Upper lobe of right lung (tissue), 1 donor: ENCODE data around the gene USP5. TPM values are rescaled to one million over a fixed set of nuclear protein-coding genes. Genes with fewer than 3 reads are reported as not detected.

Experiments used
- total RNA-seq: library from RNA; stranded (reverse); fragmentation: NEBNext Ultra II Directional; extraction: Animal tissue kit (Norgen Biotek cat#: 25700); gene quantifications from one replicate; pipeline ENCODE4 v1.2.1, GENCODE V29; 2021
- donor health status: DM: no; HTN: yes; CAD: no; lungs with severe emphysema.

Gene USP5
- total RNA-seq, 1 donor from 2014 or later: 63.9 TPM

Other genes starting within 250 kb of the USP5 start
- 160 TPM for gene CHD4, start 244.8 kb upstream of the USP5 start, total RNA-seq
- gene LPAR5, start 216.2 kb upstream of the USP5 start, total RNA-seq: 2.5 TPM
- 3.8 TPM for gene ACRBP, start 204.7 kb upstream of the USP5 start, total RNA-seq
- 38.0 TPM for gene ING4, start 189.0 kb upstream of the USP5 start, total RNA-seq
- 53.6 TPM for gene ZNF384, start 162.8 kb upstream of the USP5 start, total RNA-seq
- 0.20 TPM for gene PIANP, start 151.3 kb upstream of the USP5 start, total RNA-seq
- 57.9 TPM for gene COPS7A, start 128.1 kb upstream of the USP5 start, total RNA-seq
- 118 TPM for gene MLF2, start 99.0 kb upstream of the USP5 start, total RNA-seq
- gene PTMS, start 85.8 kb upstream of the USP5 start, total RNA-seq: 323 TPM
- 1.5 TPM for gene LAG3, start 79.6 kb upstream of the USP5 start, total RNA-seq
- 67.6 TPM for gene CD4, start 62.6 kb upstream of the USP5 start, total RNA-seq
- gene GPR162, start 30.3 kb upstream of the USP5 start, total RNA-seq: 17.1 TPM
- 9.7 TPM for gene P3H3, start 23.7 kb upstream of the USP5 start, total RNA-seq
- gene GNB3, start 11.2 kb upstream of the USP5 start, total RNA-seq: 0.32 TPM
- 1.1 TPM for gene CDCA3, start 864 bp upstream of the USP5 start, total RNA-seq
- gene TPI1, start 15.4 kb downstream of the USP5 start, total RNA-seq: 280 TPM
- 30.2 TPM for gene SPSB2, start 21.2 kb downstream of the USP5 start, total RNA-seq
- 13.3 TPM for gene LRRC23, start 52.7 kb downstream of the USP5 start, total RNA-seq
- 41.8 TPM for gene ENO2, start 62.4 kb downstream of the USP5 start, total RNA-seq
- gene ATN1, start 75.8 kb downstream of the USP5 start, total RNA-seq: 149 TPM
- not detected for gene RNU7-1, start 91.7 kb downstream of the USP5 start, total RNA-seq
- 197 TPM for gene C12orf57, start 91.9 kb downstream of the USP5 start, total RNA-seq
- gene PTPN6, start 99.2 kb downstream of the USP5 start, total RNA-seq: 154 TPM
- 126 TPM for gene PHB2, start 118.5 kb downstream of the USP5 start, total RNA-seq
- 35.6 TPM for gene EMG1, start 118.8 kb downstream of the USP5 start, total RNA-seq
- 70.5 TPM for gene LPCAT3, start 166.3 kb downstream of the USP5 start, total RNA-seq
- 321 TPM for gene C1S, start 208.6 kb downstream of the USP5 start, total RNA-seq
- gene C1R, start 240.3 kb downstream of the USP5 start, total RNA-seq: 367 TPM